ENCODE measurements around the gene TMEM204. TPM values are rescaled to one million over a fixed set of nuclear protein-coding genes. Genes with fewer than 3 reads are reported as not detected.

Gene TMEM204
- total RNA-seq, 4 donors from 2014 or later, result 13.7 to 26.0 (median 26.0) TPM

DNA sequence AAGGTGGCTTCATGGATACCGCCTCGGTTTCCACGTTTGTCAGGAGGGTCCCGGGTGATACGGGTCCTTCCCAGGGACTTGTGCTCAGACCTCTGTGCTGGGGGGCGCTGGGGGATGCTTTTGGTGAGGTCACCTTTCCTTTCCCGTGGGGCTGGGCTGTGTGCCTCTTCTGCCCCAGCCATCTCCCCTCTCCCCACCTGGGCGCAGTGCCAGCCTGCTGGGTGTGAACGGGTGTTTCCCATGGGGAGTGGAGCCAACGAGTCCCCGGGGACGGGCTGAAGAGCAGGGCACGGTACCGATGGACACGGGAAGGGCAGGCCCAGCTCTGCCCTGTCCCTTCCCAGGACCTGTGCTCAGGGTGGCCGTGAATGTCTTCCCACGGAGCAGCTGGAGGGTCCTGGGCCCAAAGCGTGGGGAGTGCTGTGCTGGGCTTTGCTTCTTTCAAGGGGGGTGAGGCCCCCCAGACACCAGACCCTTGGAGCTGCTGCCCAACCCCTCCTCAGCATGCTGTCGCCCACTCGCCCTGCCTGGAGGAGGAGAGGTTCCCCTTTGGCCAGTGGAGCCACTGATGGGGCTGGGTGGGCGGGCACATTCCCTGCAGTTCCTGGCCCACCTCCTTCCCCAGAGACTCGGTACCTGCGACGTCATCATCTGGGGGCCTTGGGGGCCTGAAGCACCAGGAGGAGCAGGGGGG is 24.8 kb upstream of the TMEM204 start:
- H3K4me3 ChIP-seq (ENCODE audit: low read depth, poor library complexity, severe bottlenecking), result no peak overlapping the region
- TF ChIP-seq, protein P1, sequence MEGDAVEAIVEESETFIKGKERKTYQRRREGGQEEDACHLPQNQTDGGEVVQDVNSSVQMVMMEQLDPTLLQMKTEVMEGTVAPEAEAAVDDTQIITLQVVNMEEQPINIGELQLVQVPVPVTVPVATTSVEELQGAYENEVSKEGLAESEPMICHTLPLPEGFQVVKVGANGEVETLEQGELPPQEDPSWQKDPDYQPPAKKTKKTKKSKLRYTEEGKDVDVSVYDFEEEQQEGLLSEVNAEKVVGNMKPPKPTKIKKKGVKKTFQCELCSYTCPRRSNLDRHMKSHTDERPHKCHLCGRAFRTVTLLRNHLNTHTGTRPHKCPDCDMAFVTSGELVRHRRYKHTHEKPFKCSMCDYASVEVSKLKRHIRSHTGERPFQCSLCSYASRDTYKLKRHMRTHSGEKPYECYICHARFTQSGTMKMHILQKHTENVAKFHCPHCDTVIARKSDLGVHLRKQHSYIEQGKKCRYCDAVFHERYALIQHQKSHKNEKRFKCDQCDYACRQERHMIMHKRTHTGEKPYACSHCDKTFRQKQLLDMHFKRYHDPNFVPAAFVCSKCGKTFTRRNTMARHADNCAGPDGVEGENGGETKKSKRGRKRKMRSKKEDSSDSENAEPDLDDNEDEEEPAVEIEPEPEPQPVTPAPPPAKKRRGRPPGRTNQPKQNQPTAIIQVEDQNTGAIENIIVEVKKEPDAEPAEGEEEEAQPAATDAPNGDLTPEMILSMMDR (IDR thresholded peaks at IDR 0.05), result no peak
- no peak for TF ChIP-seq POLR2A (IDR thresholded peaks at IDR 0.05)
- 77 to 78% methylated on average over 15 to 24 of the region's 24 CpGs for WGBS, 2 donors
- intact Hi-C loops (cut with DNase I; ENCODE audit: low total_unique reads), result no loop called here
- peak in 1 of 2 donors; percentile 83 for DNase-seq (ENCODE audit: low spot score in 2 of 2)

DNA sequence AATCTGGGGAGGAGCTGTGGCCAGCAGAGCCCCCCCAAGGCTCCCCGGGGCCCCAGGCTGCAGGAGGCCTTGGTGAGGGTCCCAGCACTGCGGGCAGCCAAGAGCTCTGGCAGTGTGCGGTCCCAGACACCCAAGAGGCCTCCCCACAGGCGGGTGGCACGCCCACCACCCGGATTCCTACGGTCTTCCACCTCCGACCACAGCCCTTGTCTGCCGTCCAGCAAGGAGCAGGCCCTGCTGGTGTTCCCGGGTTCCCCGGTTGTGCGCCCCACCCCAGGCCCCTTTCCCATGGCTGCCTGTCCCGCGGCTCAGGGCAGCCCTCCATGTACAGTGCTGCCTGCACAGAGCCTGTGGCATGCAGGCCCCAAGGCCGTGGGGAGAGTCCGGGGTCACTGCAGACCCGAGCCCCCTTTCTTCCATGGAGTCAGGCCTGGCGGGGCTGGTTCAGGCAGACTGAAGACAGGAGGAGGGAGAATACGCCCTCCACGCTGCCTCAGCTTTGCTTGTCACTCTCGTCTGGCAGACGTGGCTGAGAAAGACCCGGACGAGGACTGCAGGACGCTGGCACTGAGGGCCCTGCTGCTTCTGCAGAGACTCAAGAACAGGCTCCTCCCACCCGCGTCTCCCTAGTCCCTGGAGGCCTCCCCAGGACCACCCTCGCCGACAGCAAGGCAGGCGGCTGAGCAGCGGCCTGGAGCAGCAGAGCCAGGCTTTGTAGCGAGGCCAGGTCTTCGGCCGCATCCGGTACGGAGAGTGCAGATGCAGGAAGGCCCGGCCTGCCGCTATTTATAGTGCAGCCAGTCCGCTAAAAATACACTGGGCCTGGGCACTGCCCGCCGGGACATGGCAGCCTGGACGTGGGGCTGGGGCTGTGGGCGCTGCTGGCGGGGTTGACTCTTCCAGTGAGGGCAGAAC is 23.9 kb upstream of the TMEM204 start:
- TF ChIP-seq POLR2A (IDR thresholded peaks at IDR 0.05), result no peak
- TF ChIP-seq, protein P1 (IDR thresholded peaks at IDR 0.05), result no peak
- WGBS, 2 donors, result 87 to 89% methylated on average over 27 to 29 of the region's 44 CpGs
- intact Hi-C loops (cut with DNase I; ENCODE audit: low total_unique reads), result no loop called here
- no peak for DNase-seq (ENCODE audit: low spot score in 2 of 2)
- H3K4me3 ChIP-seq (ENCODE audit: low read depth, poor library complexity, severe bottlenecking), result no peak overlapping the region

DNA sequence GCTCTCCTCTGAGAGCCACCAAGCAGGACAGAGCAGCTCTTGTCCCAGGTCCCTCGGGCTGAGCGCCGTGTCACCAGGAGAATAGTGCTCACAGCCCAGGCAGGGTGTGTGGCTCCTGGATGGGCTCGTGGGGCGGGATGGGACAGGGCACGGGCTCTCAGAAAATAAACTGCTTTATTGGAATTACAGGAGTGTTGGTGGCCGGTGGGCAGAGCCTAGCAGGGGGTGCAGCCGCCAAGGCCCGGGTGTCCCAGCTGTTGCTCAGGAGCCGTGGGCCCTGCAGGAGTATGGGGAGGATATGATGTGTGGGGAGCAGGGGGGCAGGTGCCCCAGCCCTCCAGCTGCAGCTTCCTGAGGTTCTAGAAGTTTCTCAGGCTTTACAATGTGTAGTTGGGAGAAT is 23.2 kb upstream of the TMEM204 start:
- TF ChIP-seq POLR2A (IDR thresholded peaks at IDR 0.05), result no peak
- TF ChIP-seq, protein P1 (IDR thresholded peaks at IDR 0.05), result no peak
- 85 to 91% methylated on average over 8 to 10 of the region's 10 CpGs for WGBS, 2 donors
- intact Hi-C loops (cut with DNase I; ENCODE audit: low total_unique reads), result no loop called here
- H3K4me3 ChIP-seq (ENCODE audit: low read depth, poor library complexity, severe bottlenecking), result no peak overlapping the region
- DNase-seq (ENCODE audit: low spot score in 2 of 2), result no peak

DNA sequence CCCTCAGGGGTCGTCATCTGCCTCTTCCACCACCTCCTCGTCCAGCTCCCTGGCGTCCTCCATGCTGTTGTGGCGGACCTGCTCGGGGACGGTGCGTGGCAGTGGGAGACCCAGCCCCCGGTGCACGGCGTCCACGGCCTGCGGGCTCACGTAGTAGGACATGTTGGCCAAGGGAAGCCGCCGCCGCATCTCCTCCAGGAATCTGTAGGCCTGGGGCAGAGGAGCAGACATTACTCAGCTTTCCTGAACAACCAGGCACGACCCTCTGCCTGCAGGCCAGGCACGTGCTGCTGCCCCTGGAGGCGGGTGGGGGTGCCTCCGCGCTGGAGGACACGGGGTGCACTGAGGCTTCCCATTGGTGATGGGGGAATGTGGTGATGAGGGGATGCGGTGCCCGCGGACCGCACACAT is 22.5 kb upstream of the TMEM204 start:
- intact Hi-C loops (cut with DNase I; ENCODE audit: low total_unique reads), result no loop called here
- H3K4me3 ChIP-seq (ENCODE audit: low read depth, poor library complexity, severe bottlenecking), result no peak overlapping the region
- 85 to 94% methylated on average over 19 to 20 of the region's 26 CpGs for WGBS, 2 donors
- no peak for TF ChIP-seq POLR2A (IDR thresholded peaks at IDR 0.05)
- TF ChIP-seq, protein P1 (IDR thresholded peaks at IDR 0.05), result no peak
- no peak for DNase-seq (ENCODE audit: low spot score in 2 of 2)

DNA sequence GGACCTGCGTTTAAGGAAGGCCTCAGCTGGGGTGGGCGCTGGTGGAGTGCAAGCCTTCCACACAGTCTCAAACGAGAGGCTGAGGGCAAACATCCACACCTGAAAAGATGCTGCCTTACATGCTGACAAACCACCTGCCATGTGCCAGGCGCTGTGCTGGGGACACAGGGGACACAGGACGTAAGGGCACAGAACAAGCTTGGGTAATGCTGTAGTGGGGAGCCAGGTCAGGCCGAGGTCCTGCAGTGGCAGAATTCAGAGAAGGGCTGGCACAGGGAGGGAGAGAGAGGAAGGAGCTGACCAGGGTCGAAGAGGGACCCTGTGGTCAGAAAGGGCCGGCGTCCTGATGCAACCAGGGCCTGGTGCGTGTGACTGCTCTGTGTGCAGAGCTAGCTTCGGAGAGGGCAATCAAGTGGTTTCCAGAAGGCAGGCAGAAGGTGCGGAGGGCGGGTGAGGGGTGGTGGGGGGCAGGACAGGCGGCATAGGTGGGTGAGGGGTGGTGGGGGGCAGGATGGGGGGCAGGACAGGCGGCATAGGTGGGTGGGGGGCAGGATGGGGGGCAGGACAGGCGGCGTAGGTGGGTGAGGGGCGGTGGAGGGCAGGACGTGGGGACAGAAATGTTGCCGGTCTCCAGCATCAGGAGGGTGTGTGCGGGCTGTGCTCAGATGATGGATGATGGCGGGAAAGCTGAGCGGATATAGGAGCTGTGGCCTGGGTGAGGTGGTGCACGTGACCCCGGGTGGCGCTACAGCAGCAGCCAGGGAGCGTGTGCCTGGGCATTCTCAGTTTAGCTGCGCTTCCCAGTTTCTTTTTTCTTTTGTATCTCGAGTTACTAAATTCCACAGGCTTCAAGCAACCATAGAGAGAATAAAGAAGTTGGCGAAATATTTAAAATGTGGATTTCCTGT is 21.6 kb upstream of the TMEM204 start:
- no peak for TF ChIP-seq POLR2A (IDR thresholded peaks at IDR 0.05)
- intact Hi-C loops (cut with DNase I; ENCODE audit: low total_unique reads), result no loop called here
- no peak overlapping the region for H3K4me3 ChIP-seq (ENCODE audit: low read depth, poor library complexity, severe bottlenecking)
- no peak for DNase-seq (ENCODE audit: low spot score in 2 of 2)
- 83 to 88% methylated on average over 30 of the region's 30 CpGs for WGBS, 2 donors

Measured in lower leg skin (tissue), 4 donors.